DND-41 (cell line): ENCODE measurements around the gene RASAL1.

Source experiments
- ATAC-seq: fragments of 200-7000 bp; cut with Tn5 transposase; 3 replicates; pipeline ENCODE4 v1.9.1; 2021; ENCODE audit warnings: low read depth; ENCODE audit not compliant: insufficient read depth
- DNase-seq: peaks from one replicate; pipeline ENCODE4 v3.0.0-alpha.2; 2020
- H2AFZ ChIP-seq: 2 replicates; pipeline ENCODE4 v1.6.0; 2012; ENCODE audit warnings: low read depth, low read length
- H3K27ac ChIP-seq: 2 replicates; pipeline ENCODE4 v1.5.1; 2012; ENCODE audit warnings: low read length, inconsistent platforms
- H3K27me3 ChIP-seq: fragments of 200-600 bp; sonication (generic); 2 replicates; pipeline ENCODE4 v1.6.0; 2012; ENCODE audit warnings: low read length, mild to moderate bottlenecking, inconsistent platforms; ENCODE audit not compliant: insufficient read depth, poor library complexity
- H3K36me3 ChIP-seq: 2 replicates; pipeline ENCODE4 v1.5.1; 2012; ENCODE audit warnings: low read length, inconsistent platforms; ENCODE audit not compliant: insufficient read depth
- H3K4me1 ChIP-seq: 2 replicates; pipeline ENCODE4 v1.5.1; 2012; ENCODE audit warnings: mild to moderate bottlenecking, low read length; ENCODE audit not compliant: insufficient read depth
- H3K4me2 ChIP-seq: 2 replicates; pipeline ENCODE4 v1.6.0; 2012; ENCODE audit warnings: mild to moderate bottlenecking, moderate library complexity, low read length, inconsistent platforms; ENCODE audit not compliant: insufficient read depth
- H3K4me3 ChIP-seq, 2 experiments: fragments of 200-600 bp in 1 of 2; shearing (Covaris generic) in 1 of 2; 2 replicates each; pipeline ENCODE4 v1.5.1; 2012 to 2016; ENCODE audit warnings: inconsistent platforms in 2 of 2, low read length in 2 of 2, mild to moderate bottlenecking in 2 of 2, low read depth in 1 of 2, moderate library complexity in 1 of 2
- H3K79me2 ChIP-seq: 2 replicates; pipeline ENCODE4 v1.6.0; 2012; ENCODE audit warnings: low read length, inconsistent platforms; ENCODE audit not compliant: insufficient read depth
- H3K9ac ChIP-seq: 2 replicates; pipeline ENCODE4 v1.6.0; 2012; ENCODE audit warnings: low read depth, mild to moderate bottlenecking, inconsistent platforms, low read length, moderate library complexity
- H3K9me3 ChIP-seq: 2 replicates; pipeline ENCODE4 v1.5.1; 2012; ENCODE audit warnings: low read length, moderate library complexity, mild to moderate bottlenecking, inconsistent platforms; ENCODE audit not compliant: insufficient read depth, severe bottlenecking
- H4K20me1 ChIP-seq: 2 replicates; pipeline ENCODE4 v1.6.0; 2012; ENCODE audit warnings: low read length; ENCODE audit not compliant: insufficient read depth
- EZH2 ChIP-seq: IDR thresholded peaks from 3 replicates; pipeline ENCODE4 v1.6.1; 2012; ENCODE audit warnings: borderline replicate concordance, low read depth, mild to moderate bottlenecking, moderate library complexity, low read length, inconsistent platforms; ENCODE audit not compliant: severe bottlenecking
- TF ChIP-seq, protein P1 (sequence below): IDR thresholded peaks from 2 replicates; pipeline ENCODE4 v1.5.1; 2012; ENCODE audit warnings: borderline replicate concordance, low read length, moderate library complexity, mild to moderate bottlenecking; ENCODE audit not compliant: poor library complexity, severe bottlenecking; ENCODE audit errors: extremely low read depth

RASAL1 gene

DNA sequence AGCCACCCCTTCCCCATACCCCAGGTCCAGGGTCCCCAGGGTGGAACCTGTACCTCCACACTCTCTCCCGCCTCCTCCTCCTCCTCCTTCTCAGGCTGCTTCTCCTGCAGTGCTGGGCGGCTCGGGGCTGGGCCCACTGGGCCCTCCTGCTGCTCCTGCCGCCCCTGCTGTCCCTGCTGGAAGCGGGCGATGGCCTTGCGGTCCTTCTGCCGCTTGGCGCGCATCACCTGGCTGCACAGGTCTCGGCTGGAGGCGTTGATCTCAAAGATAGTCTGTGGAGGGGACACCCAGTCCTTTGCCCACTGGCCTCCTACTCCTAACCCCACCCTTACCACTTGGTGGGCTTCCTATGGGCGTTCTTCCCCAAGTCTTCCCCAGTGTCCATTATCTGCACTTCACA lies 28.5 kb upstream of the RASAL1 start:
- ATAC-seq (no peak), DNase-seq (no peak)
- no peak overlapping the region for H3K27ac ChIP-seq
- no peaks in the 10 kb centered on the region for H3K4me1 ChIP-seq
- no peak overlapping the region for H2AFZ ChIP-seq
- H3K4me2 ChIP-seq: no peak overlapping the region
- H3K36me3 ChIP-seq: peaks cover 97% of the 10 kb centered on the region
- no peaks in the 10 kb centered on the region for H3K27me3 ChIP-seq
- H4K20me1 ChIP-seq: peaks cover 22% of the 10 kb centered on the region
- no peak overlapping the region for H3K4me3 ChIP-seq
- peaks cover 2% of the 10 kb centered on the region; the same call in 1 of the 2 replicates for H3K79me2 ChIP-seq
- H3K9me3 ChIP-seq: no peaks in the 10 kb centered on the region
- no peak overlapping the region for H3K9ac ChIP-seq
- TF ChIP-seq EZH2: no peak
- TF ChIP-seq, protein P1, sequence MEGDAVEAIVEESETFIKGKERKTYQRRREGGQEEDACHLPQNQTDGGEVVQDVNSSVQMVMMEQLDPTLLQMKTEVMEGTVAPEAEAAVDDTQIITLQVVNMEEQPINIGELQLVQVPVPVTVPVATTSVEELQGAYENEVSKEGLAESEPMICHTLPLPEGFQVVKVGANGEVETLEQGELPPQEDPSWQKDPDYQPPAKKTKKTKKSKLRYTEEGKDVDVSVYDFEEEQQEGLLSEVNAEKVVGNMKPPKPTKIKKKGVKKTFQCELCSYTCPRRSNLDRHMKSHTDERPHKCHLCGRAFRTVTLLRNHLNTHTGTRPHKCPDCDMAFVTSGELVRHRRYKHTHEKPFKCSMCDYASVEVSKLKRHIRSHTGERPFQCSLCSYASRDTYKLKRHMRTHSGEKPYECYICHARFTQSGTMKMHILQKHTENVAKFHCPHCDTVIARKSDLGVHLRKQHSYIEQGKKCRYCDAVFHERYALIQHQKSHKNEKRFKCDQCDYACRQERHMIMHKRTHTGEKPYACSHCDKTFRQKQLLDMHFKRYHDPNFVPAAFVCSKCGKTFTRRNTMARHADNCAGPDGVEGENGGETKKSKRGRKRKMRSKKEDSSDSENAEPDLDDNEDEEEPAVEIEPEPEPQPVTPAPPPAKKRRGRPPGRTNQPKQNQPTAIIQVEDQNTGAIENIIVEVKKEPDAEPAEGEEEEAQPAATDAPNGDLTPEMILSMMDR: no peak

- Histone ChIP-seq H2AFZ (no peak overlapping the region), H4K20me1 (peaks cover 24% of the 10 kb centered on the region), H3K9me3 (no peaks in the 10 kb centered on the region), H3K36me3 (peaks cover 97% of the 10 kb centered on the region), H3K4me3 (no peak overlapping the region), H3K27ac (no peak overlapping the region), H3K27me3 (no peaks in the 10 kb centered on the region), H3K4me2 (no peak overlapping the region), H3K79me2 (no peaks in the 10 kb centered on the region), H3K4me1 (no peaks in the 10 kb centered on the region), H3K9ac (no peak overlapping the region)
- TF ChIP-seq EZH2: no peak
- TF ChIP-seq, protein P1: no peak
- DNase-seq (no peak), ATAC-seq (no peak)
Observed at GRCh38 chr12:113163030-113163360, 27.4 kb upstream of the RASAL1 start.

GRCh38 chr12:113162102-113163029 lies 26.8 kb upstream of the RASAL1 start:
- no peak for TF ChIP-seq EZH2
- TF ChIP-seq, protein P1: no peak
- no peak for DNase-seq
- H3K9ac ChIP-seq: no peak overlapping the region
- H3K4me1 ChIP-seq: no peaks in the 10 kb centered on the region
- peaks cover 29% of the 10 kb centered on the region for H4K20me1 ChIP-seq
- H3K4me2 ChIP-seq: no peak overlapping the region
- no peak overlapping the region for H2AFZ ChIP-seq
- no peaks in the 10 kb centered on the region for H3K9me3 ChIP-seq
- peaks cover 97% of the 10 kb centered on the region for H3K36me3 ChIP-seq
- H3K4me3 ChIP-seq: no peak overlapping the region
- H3K79me2 ChIP-seq: no peaks in the 10 kb centered on the region
- H3K27me3 ChIP-seq: no peaks in the 10 kb centered on the region
- H3K27ac ChIP-seq: peak overlapping the region; percentile 16; the same call in 1 of the 2 replicates
- ATAC-seq: no peak
